ENCODE measurements around the gene CACNA1D.

CACNA1D gene

DNA sequence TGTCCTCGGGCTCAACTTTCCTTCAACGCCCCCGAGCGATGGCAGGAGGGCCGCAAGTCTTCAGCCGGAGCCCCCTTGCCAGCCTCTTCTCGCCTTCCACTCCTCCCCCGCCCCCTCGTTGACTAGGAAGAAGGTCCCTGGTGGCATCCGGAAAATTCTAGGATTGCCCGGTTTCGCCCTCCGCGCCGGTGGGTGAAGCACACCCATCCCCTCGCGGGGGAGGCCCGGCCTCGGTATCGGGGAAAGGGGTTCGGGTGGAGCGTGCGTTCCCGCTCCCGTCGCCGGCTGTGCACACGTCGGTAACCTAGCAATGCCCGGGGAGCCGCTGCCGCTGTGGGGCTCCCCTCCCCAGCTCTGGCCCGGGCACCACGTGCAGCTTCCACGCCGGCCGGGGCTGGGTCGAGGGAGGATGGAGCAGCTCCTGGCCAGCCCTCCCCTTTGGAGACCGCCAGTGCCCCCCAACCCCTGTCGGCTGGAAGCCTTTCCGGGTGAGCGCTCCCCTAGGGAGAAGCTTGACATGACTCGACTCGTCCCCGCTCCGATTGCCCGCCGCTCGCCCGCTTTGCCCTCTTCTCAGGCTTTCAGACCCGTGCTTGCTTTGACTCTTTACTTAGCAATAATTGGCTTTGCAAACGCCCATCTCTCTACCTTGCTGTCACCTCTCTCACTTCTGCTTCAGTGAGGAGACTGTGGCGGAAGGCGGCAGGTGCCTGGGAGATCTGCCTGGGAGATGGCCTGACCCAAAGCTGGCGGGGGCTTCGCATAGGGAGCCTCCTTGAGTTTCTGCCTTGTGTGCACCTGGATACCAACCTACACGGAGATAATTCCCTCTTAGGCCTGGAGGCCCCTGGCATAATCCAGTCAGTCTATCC lies 1.3 kb downstream of the CACNA1D start:
- no peak for DNase-seq (ENCODE audit: low read depth)

DNA sequence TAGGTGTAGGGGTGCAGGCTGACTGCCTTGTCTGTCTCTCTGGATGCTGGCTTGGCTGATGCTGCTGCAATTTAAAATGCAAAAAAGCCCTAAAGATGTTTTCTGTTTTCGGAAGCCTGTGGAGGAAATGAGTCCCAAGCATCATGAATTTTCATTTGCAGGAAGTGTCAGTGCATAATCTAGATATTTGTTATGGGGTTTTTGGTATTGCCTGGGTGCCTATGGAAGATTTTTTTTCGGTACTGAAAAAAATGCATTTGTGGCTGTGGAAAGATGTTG lies 1.9 kb downstream of the CACNA1D start:
- no peak for DNase-seq (ENCODE audit: low read depth)

DNA sequence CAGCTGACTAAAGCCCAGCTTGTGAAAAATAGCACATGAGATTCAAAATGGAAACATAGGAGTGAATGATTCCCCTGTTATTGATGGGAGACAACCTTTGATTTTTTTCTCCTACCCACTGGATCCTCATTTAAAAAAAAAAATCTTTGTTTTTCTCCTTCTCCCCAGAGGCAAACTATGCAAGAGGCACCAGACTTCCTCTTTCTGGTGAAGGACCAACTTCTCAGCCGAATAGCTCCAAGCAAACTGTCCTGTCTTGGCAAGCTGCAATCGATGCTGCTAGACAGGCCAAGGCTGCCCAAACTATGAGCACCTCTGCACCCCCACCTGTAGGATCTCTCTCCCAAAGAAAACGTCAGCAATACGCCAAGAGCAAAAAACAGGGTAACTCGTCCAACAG lies 2.6 kb downstream of the CACNA1D start:
- DNase-seq (ENCODE audit: low read depth), result no peak

DNA sequence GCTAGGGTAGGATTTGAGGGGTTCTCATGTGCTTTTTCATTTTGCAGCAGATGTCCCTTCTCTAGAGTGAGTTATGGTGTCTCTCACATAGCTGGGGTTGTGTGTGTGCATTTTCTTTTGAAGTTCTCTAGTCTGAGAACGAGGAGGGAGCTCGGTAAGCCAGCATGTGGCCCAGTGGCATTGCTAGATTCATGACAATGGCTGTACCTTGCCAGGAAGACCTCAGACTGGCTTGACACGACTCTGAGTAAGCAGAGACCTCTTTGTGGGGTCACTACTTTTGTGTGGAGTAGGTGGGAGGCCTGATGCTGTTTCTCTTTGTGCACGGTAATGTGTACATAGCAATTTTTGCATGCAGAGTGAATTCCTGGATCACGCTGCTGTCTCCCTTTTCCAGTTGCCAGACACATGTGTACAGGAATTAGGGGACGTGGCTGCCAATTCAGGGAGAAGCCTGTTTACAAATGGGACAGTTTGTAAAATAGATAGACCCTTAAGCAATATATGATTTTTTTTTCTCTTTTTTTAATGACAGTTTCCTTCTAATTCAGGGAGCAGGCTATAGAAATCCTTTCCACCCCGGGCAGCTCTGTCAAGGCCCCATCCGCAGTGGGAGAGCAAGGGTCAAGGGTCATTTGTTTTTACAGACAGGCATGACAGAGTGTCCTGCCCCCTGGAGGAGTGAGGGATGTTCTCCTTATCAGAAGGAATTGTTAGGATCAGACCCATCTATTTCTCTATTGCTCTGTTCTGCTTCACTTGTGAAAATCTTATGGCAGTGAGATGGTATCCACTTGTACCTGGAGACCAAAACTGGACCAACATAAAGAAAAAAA lies 4.6 kb downstream of the CACNA1D start:
- no peak for DNase-seq (ENCODE audit: low read depth)

GRCh38 chr3:53500165-53500777 lies 5.9 kb downstream of the CACNA1D start:
- DNase-seq (ENCODE audit: low read depth), result no peak

GRCh38 chr3:53501178-53501577 lies 6.8 kb downstream of the CACNA1D start:
- no peak for DNase-seq (ENCODE audit: low read depth)

- DNase-seq (ENCODE audit: low read depth), result no peak
Observed at GRCh38 chr3:53502737-53503136, 8.3 kb downstream of the CACNA1D start.

GRCh38 chr3:53503195-53503594 lies 8.8 kb downstream of the CACNA1D start:
- no peak for DNase-seq (ENCODE audit: low read depth)

- DNase-seq (ENCODE audit: low read depth), result no peak
Observed at GRCh38 chr3:53506110-53506762, 11.8 kb downstream of the CACNA1D start.

- DNase-seq (ENCODE audit: low read depth), result no peak
Observed at GRCh38 chr3:53506763-53507145, 12.3 kb downstream of the CACNA1D start.

GRCh38 chr3:53509494-53509893 lies 15.1 kb downstream of the CACNA1D start:
- DNase-seq (ENCODE audit: low read depth), result no peak

- DNase-seq (ENCODE audit: low read depth), result no peak
Observed at GRCh38 chr3:53510508-53510907, 16.1 kb downstream of the CACNA1D start.

GRCh38 chr3:53511246-53511645 lies 16.8 kb downstream of the CACNA1D start:
- DNase-seq (ENCODE audit: low read depth), result no peak

DNA sequence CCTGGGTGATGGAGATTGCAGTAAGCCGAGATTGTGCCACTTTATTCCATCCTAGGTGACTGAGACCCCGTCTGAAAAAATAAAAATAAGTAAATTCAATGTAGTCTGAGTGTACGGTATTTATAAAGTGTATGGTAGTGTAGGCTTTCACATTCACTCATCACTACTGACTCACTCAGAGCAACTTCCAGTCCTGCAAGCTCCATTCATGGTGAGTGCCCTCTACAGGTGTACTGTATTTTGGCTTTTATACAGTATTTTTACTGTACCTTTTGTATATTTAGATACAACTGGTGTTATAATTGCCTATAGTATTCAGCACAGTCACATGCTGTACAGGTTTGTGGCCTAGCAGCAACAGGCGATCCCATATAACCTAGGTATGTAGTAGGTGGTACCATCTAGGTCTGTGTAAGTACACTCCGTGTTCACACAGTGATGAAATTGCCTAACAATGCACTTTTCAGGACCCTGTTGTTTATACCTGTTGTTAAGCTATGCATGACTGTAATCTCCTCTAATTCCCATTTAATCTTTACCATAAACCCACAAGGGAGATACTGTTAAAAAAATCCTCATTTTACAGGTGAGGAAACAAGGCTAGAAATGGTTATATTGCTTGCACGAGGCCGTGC lies 19.3 kb downstream of the CACNA1D start:
- DNase-seq (ENCODE audit: low read depth), result no peak

DNA sequence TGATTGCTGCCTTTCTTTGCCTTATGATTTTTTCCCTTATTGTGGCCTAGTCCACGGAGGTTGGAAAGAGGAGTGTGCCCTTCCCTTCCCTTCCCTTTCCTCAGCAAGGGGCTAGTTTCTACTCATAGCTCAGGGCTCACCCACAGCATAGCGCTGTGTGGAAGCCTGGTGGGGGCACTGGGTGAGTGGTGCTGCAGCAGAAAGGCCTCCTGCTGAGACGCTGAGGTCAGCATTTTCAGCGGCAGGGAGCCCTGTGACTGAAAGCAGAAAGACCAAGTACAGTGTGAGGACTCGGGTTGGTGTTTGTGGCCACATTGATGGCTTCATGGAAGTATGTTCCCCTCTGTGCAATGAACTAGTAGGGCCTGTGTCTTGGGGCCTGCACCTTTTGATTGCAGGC lies 21.9 kb downstream of the CACNA1D start:
- DNase-seq (ENCODE audit: low read depth), result no peak

GRCh38 chr3:53518495-53518981 lies 24.1 kb downstream of the CACNA1D start:
- no peak for DNase-seq (ENCODE audit: low read depth)

DNA sequence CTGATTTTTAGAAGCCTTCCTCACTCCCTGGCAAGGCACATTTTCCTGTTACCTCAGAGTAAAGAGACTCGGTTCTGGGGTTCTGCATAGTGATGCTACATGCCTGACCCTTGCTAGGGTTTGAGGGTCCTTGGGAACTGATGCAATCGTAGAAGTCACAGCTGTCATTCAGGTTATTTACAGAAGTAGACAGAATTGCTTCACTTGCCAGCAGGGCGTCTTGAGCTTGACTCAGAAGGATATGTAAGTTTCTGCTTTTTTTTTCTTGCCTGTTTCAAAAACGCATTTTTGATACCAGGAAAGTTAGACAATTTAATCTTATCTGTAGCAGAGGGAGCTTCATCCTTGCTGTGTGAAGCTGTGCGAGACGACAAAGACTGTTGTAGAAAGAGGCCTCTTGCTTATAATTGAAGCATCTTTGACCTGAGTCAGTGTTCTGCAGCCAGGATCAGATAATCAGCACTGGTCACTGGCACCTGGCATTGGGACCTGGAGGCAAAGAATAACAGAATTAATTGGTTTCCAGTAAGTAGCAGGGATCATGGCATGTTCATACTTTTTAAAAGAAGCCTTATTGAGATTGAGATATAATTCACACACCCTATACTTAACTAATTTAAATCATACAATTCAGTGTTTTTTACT lies 24.8 kb downstream of the CACNA1D start:
- DNase-seq (ENCODE audit: low read depth), result no peak

DNA sequence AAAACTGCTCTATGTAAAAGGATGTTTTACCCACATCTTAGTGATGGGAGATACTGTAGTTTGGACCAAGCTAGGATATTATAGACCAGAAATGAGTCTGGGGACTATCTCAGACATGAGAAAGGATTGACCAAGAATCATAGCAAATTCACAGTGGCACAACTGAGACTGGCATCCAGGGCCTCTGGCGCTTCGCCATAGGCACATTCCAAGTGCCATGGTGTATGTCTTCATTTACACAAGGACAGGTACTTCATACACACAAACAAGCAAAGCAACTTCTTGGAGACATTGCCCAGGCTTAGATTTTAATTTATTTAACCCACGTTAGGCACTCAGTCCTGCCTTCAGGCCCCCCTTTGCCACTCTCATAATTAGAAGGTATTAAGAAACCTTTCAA lies 28.9 kb downstream of the CACNA1D start:
- no peak for DNase-seq (ENCODE audit: low read depth)

- DNase-seq (ENCODE audit: low read depth), result no peak
Observed at GRCh38 chr3:53524566-53524965, 30.2 kb downstream of the CACNA1D start.

- DNase-seq (ENCODE audit: low read depth), result no peak
Observed at GRCh38 chr3:53525765-53526703, 31.6 kb downstream of the CACNA1D start.

Data from GM04504 (cell line).